Fibroblast of lung (primary cell): ENCODE measurements around the gene VSIG10L2. TPM values are rescaled to one million over a fixed set of nuclear protein-coding genes. Genes with fewer than 3 reads are reported as not detected.

ENCODE experiments used
- DNase-seq, 2 donors: peaks; one replicate each; pipeline versions ENCODE4 v3.0.0 to v3.0.0-alpha.2; 2010; ENCODE audit warnings: low read depth in 2 of 2
- H2AFZ ChIP-seq: 2 replicates; pipeline ENCODE4 v1.5.1; 2012; ENCODE audit warnings: low read length, control low read depth, inconsistent platforms
- H3K27ac ChIP-seq: 2 replicates; pipeline ENCODE4 v1.5.1; 2011; ENCODE audit warnings: low read length, control low read depth; ENCODE audit not compliant: insufficient read depth
- H3K27me3 ChIP-seq: 2 replicates; pipeline ENCODE4 v1.5.1; 2011; ENCODE audit warnings: mild to moderate bottlenecking, low read length; ENCODE audit not compliant: control insufficient read depth, insufficient read depth
- H3K36me3 ChIP-seq: 2 replicates; pipeline ENCODE4 v1.5.1; 2011; ENCODE audit warnings: low read length; ENCODE audit not compliant: control insufficient read depth, insufficient read depth
- H3K4me1 ChIP-seq: 2 replicates; pipeline ENCODE4 v1.5.1; 2011; ENCODE audit warnings: low read length; ENCODE audit not compliant: control insufficient read depth, insufficient read depth; ENCODE audit errors: extremely low read depth
- H3K4me2 ChIP-seq: 2 replicates; pipeline ENCODE4 v1.5.1; 2011; ENCODE audit warnings: low read length, control low read depth; ENCODE audit not compliant: insufficient read depth; ENCODE audit errors: extremely low read depth
- H3K4me3 ChIP-seq, 4 experiments: fragments of 200-600 bp in 1 of 4; sonication (generic) in 1 of 4; replicated peaks in 1 of 4; 2 replicates each; pipeline ENCODE4 v1.5.1; 2011 to 2016; ENCODE audit warnings: low read length in 4 of 4, low read depth in 3 of 4, mild to moderate bottlenecking in 3 of 4, control low read depth in 2 of 4, inconsistent platforms in 1 of 4, mixed read lengths in 1 of 4; ENCODE audit not compliant: insufficient read depth in 1 of 4; ENCODE audit errors: control extremely low read depth in 1 of 4
- H3K79me2 ChIP-seq: 2 replicates; pipeline ENCODE4 v1.5.1; 2012; ENCODE audit warnings: mild to moderate bottlenecking, low read length, inconsistent platforms; ENCODE audit not compliant: control insufficient read depth, insufficient read depth
- H3K9ac ChIP-seq: 2 replicates; pipeline ENCODE4 v1.5.1; 2011; ENCODE audit warnings: mild to moderate bottlenecking, low read length, control low read depth; ENCODE audit not compliant: insufficient read depth
- H3K9me3 ChIP-seq: 2 replicates; pipeline ENCODE4 v1.5.1; 2012; ENCODE audit warnings: low read depth, low read length; ENCODE audit not compliant: control insufficient read depth, insufficient read depth
- H4K20me1 ChIP-seq: 2 replicates; pipeline ENCODE4 v1.5.1; 2011; ENCODE audit warnings: low read length; ENCODE audit not compliant: control insufficient read depth, insufficient read depth; ENCODE audit errors: extremely low read depth
- CTCF ChIP-seq, 2 donors: IDR thresholded peaks in 1 of 2; conservative IDR thresholded peaks in 1 of 2; 1 replicate in 1 of 2; 2 replicates in 1 of 2; pipeline ENCODE4 v1.5.1; 2011 to 2012; ENCODE audit warnings: low read length in 2 of 2, control low read depth in 1 of 2, inconsistent platforms in 1 of 2, low read depth in 1 of 2, mild to moderate bottlenecking in 1 of 2
- EZH2 ChIP-seq: IDR thresholded peaks from 2 replicates; pipeline ENCODE4 v1.5.1; 2012; ENCODE audit warnings: low read length, control low read depth, mild to moderate bottlenecking; ENCODE audit errors: missing control alignments
- polyA plus RNA-seq, 2 donors: library from polyadenylated mRNA; depleted of rRNA in 1 of 2; stranded (reverse) in 1 of 2; unstranded in 1 of 2; fragments of >200 nt; gene quantifications; 2 replicates each; pipeline ENCODE4 v1.2.1, GENCODE V29; 2011 to 2012; ENCODE audit warnings: missing spikeins in 1 of 2
- total RNA-seq: library from RNA; depleted of rRNA; stranded (reverse); fragments of >200 nt; gene quantifications from 2 replicates; pipeline ENCODE4 v1.2.1, GENCODE V29; 2014

Gene VSIG10L2
- total and polyA plus RNA-seq, 2 donors (not counting 1 experiment from before 2014, with no cell fraction given), result not detected

DNA sequence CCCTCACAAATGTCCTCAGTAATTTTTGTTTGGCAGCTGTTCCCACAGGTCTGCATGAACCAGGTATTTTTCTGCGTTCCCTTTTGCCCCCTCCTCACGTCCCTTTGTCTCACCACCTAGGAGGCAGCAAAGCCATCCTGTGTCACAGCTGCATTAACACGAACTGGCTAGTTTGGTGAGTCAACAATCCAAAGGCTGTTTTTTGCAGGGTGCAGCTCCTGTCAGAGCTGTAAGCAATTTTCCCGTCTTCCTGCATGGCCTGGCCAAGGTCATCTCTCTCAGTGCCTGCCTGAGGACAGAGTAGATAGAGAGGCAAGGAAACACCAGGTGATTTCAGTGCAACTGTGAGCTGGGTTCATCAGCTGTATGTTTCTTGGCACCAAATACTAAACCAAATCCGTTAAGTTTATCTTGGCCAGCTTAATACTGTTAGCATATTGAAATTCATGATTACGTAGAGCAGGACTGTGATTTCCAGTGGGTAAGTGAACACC is 20.6 kb upstream of the VSIG10L2 start:
- Histone ChIP-seq H3K36me3 (no peaks in the 10 kb centered on the region), H3K4me3 (no peak overlapping the region), H3K4me1 (no peaks in the 10 kb centered on the region), H3K9ac (no peak overlapping the region), H2AFZ (no peak overlapping the region), H4K20me1 (no peaks in the 10 kb centered on the region), H3K27me3 (peaks cover 4% of the 10 kb centered on the region), H3K27ac (no peak overlapping the region), H3K4me2 (no peak overlapping the region), H3K79me2 (no peaks in the 10 kb centered on the region), H3K9me3 (no peaks in the 10 kb centered on the region)
- TF ChIP-seq EZH2, result no peak
- TF ChIP-seq CTCF (conservative IDR thresholded peaks at IDR 0.05 in 1 of 2, IDR thresholded peaks at IDR 0.05 in 1 of 2; ENCODE audit: low read depth in 1 of 2, low read length in 2 of 2), result no peak
- peak in 1 of 2 donors; percentile 19 for DNase-seq

DNA sequence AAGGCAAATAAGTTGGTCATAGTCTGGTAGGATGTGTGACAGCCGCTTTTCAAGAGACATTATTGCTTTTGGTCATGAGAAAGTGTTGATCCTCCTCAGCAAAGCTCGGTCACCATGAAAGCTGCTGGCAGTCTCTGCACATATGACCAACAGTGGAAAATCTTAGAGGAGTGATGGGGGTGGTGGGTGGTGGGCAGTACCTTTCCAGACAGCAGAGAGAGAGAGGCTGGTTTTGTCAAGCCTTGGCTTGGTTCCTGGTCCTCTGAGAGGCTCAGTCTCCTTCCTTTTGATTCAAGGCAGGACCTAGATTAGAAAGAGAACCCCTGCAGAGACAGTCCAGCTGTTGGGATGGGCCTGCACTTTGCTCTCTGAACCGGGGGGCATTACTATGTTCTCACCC is 20.0 kb upstream of the VSIG10L2 start:
- H4K20me1 ChIP-seq, result no peaks in the 10 kb centered on the region
- no peak overlapping the region for H3K27ac ChIP-seq
- no peak overlapping the region for H3K4me3 ChIP-seq
- no peak for DNase-seq
- no peak overlapping the region for H2AFZ ChIP-seq
- no peaks in the 10 kb centered on the region for H3K79me2 ChIP-seq
- H3K9me3 ChIP-seq, result no peaks in the 10 kb centered on the region
- H3K27me3 ChIP-seq, result peaks cover 4% of the 10 kb centered on the region
- H3K4me1 ChIP-seq, result no peaks in the 10 kb centered on the region
- TF ChIP-seq EZH2 (no peak), CTCF (conservative IDR thresholded peaks at IDR 0.05 in 1 of 2, IDR thresholded peaks at IDR 0.05 in 1 of 2; ENCODE audit: low read depth in 1 of 2, low read length in 2 of 2) (no peak)
- no peak overlapping the region for H3K4me2 ChIP-seq
- H3K9ac ChIP-seq, result no peak overlapping the region
- H3K36me3 ChIP-seq, result no peaks in the 10 kb centered on the region

- no peak overlapping the region for H3K27ac ChIP-seq
- H3K27me3 ChIP-seq, result peaks cover 6% of the 10 kb centered on the region
- TF ChIP-seq CTCF (conservative IDR thresholded peaks at IDR 0.05 in 1 of 2, IDR thresholded peaks at IDR 0.05 in 1 of 2; ENCODE audit: low read depth in 1 of 2, low read length in 2 of 2) (no peak), EZH2 (no peak)
- H3K36me3 ChIP-seq, result no peaks in the 10 kb centered on the region
- DNase-seq, result no peak
- no peak overlapping the region for H3K9ac ChIP-seq
- no peaks in the 10 kb centered on the region for H3K4me1 ChIP-seq
- H3K4me3 ChIP-seq, result no peak overlapping the region
- H4K20me1 ChIP-seq, result no peaks in the 10 kb centered on the region
- no peaks in the 10 kb centered on the region for H3K79me2 ChIP-seq
- no peak overlapping the region for H2AFZ ChIP-seq
- H3K4me2 ChIP-seq, result no peak overlapping the region
- no peaks in the 10 kb centered on the region for H3K9me3 ChIP-seq
Observed at GRCh38 chr11:125926682-125927081, 19.2 kb upstream of the VSIG10L2 start.
